ENCODE results near the gene RNF19B. TPM values are rescaled to one million over a fixed set of nuclear protein-coding genes. Genes with fewer than 3 reads are reported as not detected.

RNF19B gene
- 21.8 to 26.1 TPM (median 25.0 TPM) in 5 replicates for total RNA-seq (2022; extraction: Qiagen RNA extraction; ENCODE audit: low read depth)

GRCh38 chr1:32964461-32965250, at the start of gene RNF19B:
RNF19B (minus strand) TSS chr1:32964809; CDS start chr1:32964685, 124 bp downstream.

GRCh38 chr1:32900956-32901822, 63.4 kb downstream of the RNF19B start, which contains the start of gene TMEM54:
TMEM54 (minus strand) TSS chr1:32901389; CDS start chr1:32901238, 151 bp downstream.

Other genes starting within 250 kb of the RNF19B start
- 73.1 to 84.0 TPM (median 77.6 TPM) in 5 replicates for gene YARS1, start 147.5 kb downstream of the RNF19B start, total RNA-seq (2022; extraction: Qiagen RNA extraction; ENCODE audit: low read depth)
- gene S100PBP, start 147.2 kb downstream of the RNF19B start, total RNA-seq (2022; extraction: Qiagen RNA extraction; ENCODE audit: low read depth), result 16.1 to 19.9 TPM (median 16.6 TPM) in 5 replicates
- 0.38 to 0.75 TPM (median 0.53 TPM) in 5 replicates for gene FNDC5, start 93.9 kb downstream of the RNF19B start, total RNA-seq (2022; extraction: Qiagen RNA extraction; ENCODE audit: low read depth)
- 0.14 to 0.68 TPM (median 0.56 TPM) in 4 of 5 replicates, not detected in the other for gene HPCA, start 78.3 kb downstream of the RNF19B start, total RNA-seq (2022; extraction: Qiagen RNA extraction; ENCODE audit: low read depth)
- 30.5 to 45.4 TPM (median 39.3 TPM) in 5 replicates for gene TMEM54, start 63.4 kb downstream of the RNF19B start, total RNA-seq (2022; extraction: Qiagen RNA extraction; ENCODE audit: low read depth)
- gene AK2, start 72.1 kb upstream of the RNF19B start, total RNA-seq (2022; extraction: Qiagen RNA extraction; ENCODE audit: low read depth), result 154 to 166 TPM (median 158 TPM) in 5 replicates
- 0.75 to 1.3 TPM (median 0.97 TPM) in 5 replicates for gene AZIN2, start 116.3 kb upstream of the RNF19B start, total RNA-seq (2022; extraction: Qiagen RNA extraction; ENCODE audit: low read depth)
- 2.2 to 2.6 TPM (median 2.5 TPM) in 5 replicates for gene TRIM62, start 217.2 kb upstream of the RNF19B start, total RNA-seq (2022; extraction: Qiagen RNA extraction; ENCODE audit: low read depth)

Measured in A549 treated with DMSO at 1 μM for 4 hours (cell line).